ENCODE data around the gene HS6ST1.

DNA sequence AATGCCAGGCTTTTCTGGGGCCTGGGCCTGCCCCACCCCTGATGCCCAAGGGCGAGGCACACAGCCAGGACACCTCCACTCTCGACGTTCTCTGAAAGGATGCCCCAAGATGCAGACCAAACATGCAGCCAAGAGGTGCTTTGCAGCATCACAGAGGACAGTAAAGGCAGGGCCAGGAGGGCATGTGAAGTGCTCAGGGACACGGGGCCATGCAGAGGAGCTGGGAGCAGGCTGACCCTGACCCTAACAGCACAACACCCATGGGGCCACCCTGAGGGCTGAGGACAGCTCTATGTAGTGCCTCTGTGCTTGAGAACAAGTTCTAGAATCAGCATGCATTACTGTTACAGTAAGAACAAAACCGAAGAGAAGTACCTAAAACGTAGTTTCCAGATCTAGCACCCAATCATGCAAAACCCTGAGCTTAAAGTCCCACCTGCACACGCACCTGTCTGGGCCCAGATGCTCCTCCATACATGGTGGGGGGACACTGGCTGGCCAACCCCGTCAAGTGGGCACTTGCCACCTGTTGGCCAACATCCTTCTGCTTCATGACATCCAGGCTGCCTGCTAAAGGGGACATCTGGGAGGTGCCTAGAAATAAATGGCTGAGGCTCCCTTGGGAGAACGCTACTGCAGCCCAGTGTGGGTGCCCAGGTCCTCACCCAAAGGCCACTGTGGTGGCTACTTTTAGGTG is 15.4 kb downstream of the HS6ST1 start:
- TF ChIP-seq POLR2AphosphoS5 (IDR thresholded peaks at IDR 0.05) = no peak
- TF ChIP-seq, protein P1, sequence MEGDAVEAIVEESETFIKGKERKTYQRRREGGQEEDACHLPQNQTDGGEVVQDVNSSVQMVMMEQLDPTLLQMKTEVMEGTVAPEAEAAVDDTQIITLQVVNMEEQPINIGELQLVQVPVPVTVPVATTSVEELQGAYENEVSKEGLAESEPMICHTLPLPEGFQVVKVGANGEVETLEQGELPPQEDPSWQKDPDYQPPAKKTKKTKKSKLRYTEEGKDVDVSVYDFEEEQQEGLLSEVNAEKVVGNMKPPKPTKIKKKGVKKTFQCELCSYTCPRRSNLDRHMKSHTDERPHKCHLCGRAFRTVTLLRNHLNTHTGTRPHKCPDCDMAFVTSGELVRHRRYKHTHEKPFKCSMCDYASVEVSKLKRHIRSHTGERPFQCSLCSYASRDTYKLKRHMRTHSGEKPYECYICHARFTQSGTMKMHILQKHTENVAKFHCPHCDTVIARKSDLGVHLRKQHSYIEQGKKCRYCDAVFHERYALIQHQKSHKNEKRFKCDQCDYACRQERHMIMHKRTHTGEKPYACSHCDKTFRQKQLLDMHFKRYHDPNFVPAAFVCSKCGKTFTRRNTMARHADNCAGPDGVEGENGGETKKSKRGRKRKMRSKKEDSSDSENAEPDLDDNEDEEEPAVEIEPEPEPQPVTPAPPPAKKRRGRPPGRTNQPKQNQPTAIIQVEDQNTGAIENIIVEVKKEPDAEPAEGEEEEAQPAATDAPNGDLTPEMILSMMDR (IDR thresholded peaks at IDR 0.05) = no peak
- TF ChIP-seq POLR2A (IDR thresholded peaks at IDR 0.05) = no peak
- TF ChIP-seq EP300 (IDR thresholded peaks at IDR 0.05) = no peak

Data from gastroesophageal sphincter (tissue), 3 donors.